Measurements from ENCODE around the gene NR1I3.

DNA sequence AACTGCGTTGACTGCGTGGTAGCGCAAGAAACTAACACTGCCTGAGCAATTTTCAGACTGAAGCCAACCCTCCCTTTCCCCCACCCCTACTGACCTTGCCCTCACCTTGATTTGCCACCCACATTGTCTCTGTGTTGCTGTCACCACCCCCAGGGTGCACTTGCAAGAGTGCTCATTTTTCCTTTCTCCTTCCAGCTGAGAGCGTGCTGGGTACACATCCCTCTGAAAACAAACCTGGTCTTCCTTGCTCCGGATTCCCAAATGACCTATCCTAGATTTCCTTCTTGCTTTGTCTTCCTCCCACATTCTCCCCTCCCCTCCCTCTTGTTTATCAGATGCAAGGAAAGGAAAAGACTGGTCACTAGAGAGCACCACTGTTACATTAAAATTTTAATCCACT is 47.5 kb upstream of the NR1I3 start:
- TF ChIP-seq, protein P1, sequence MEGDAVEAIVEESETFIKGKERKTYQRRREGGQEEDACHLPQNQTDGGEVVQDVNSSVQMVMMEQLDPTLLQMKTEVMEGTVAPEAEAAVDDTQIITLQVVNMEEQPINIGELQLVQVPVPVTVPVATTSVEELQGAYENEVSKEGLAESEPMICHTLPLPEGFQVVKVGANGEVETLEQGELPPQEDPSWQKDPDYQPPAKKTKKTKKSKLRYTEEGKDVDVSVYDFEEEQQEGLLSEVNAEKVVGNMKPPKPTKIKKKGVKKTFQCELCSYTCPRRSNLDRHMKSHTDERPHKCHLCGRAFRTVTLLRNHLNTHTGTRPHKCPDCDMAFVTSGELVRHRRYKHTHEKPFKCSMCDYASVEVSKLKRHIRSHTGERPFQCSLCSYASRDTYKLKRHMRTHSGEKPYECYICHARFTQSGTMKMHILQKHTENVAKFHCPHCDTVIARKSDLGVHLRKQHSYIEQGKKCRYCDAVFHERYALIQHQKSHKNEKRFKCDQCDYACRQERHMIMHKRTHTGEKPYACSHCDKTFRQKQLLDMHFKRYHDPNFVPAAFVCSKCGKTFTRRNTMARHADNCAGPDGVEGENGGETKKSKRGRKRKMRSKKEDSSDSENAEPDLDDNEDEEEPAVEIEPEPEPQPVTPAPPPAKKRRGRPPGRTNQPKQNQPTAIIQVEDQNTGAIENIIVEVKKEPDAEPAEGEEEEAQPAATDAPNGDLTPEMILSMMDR (IDR thresholded peaks at IDR 0.05 in 4 of 5, conservative IDR thresholded peaks at IDR 0.05 in 1 of 5): no peak
- TF ChIP-seq POLR2A (IDR thresholded peaks at IDR 0.05): no peak

Measured in gastrocnemius medialis (tissue), 4 donors.